SHP77 treated with DMSO at 0.1 percent for 48 hours (cell line): ENCODE measurements around the gene SRGAP2C.
"Not testable (repeated sequence)": the region's sequence is repeated elsewhere in the genome, so short reads cannot be mapped to it uniquely, and the experiment has no call there.

ENCODE experiments used
- DNase-seq: peaks from one replicate; lab custom pipeline; 2025; lab: John Stamatoyannopoulos, UW

The SRGAP2C gene

GRCh38 chr1:121339611-121340010 is 154.8 kb downstream of the SRGAP2C start:
- not testable (repeated sequence) for DNase-seq

GRCh38 chr1:121343311-121343906 is 158.6 kb downstream of the SRGAP2C start:
- not testable (repeated sequence) for DNase-seq

GRCh38 chr1:121344355-121344754 is 159.6 kb downstream of the SRGAP2C start:
- not testable (repeated sequence) for DNase-seq

- DNase-seq: not testable (repeated sequence)
These were observed 161.9 kb downstream of the SRGAP2C start for GRCh38 chr1:121346654-121347053.

GRCh38 chr1:121347476-121347875 is 162.7 kb downstream of the SRGAP2C start:
- DNase-seq: not testable (repeated sequence)

GRCh38 chr1:121348115-121348514 is 163.3 kb downstream of the SRGAP2C start:
- not testable (repeated sequence) for DNase-seq

GRCh38 chr1:121349332-121349967 is 164.7 kb downstream of the SRGAP2C start:
- DNase-seq: not testable (repeated sequence)

GRCh38 chr1:121355711-121356420 is 171.1 kb downstream of the SRGAP2C start:
- not testable (repeated sequence) for DNase-seq

- not testable (repeated sequence) for DNase-seq
These were observed 172.0 kb downstream of the SRGAP2C start for GRCh38 chr1:121356819-121357218.

- DNase-seq: not testable (repeated sequence)
These were observed 175.8 kb downstream of the SRGAP2C start for GRCh38 chr1:121360531-121360930.

GRCh38 chr1:121361451-121362233 is 176.9 kb downstream of the SRGAP2C start:
- not testable (repeated sequence) for DNase-seq

GRCh38 chr1:121362234-121362883 is 177.6 kb downstream of the SRGAP2C start:
- DNase-seq: not testable (repeated sequence)

- DNase-seq: not testable (repeated sequence)
These were observed 180.5 kb downstream of the SRGAP2C start for GRCh38 chr1:121365316-121365715.

- DNase-seq: not testable (repeated sequence)
These were observed 180.9 kb downstream of the SRGAP2C start for GRCh38 chr1:121365723-121366122.

GRCh38 chr1:121366171-121366570 is 181.4 kb downstream of the SRGAP2C start:
- not testable (repeated sequence) for DNase-seq

GRCh38 chr1:121368910-121369309 is 184.1 kb downstream of the SRGAP2C start:
- not testable (repeated sequence) for DNase-seq

- DNase-seq: not testable (repeated sequence)
These were observed 185.2 kb downstream of the SRGAP2C start for GRCh38 chr1:121369959-121370358.

GRCh38 chr1:121374851-121375367 is 190.1 kb downstream of the SRGAP2C start:
- not testable (repeated sequence) for DNase-seq

- not testable (repeated sequence) for DNase-seq
These were observed 192.2 kb downstream of the SRGAP2C start for GRCh38 chr1:121376986-121377385.

- DNase-seq: not testable (repeated sequence)
These were observed 194.0 kb downstream of the SRGAP2C start for GRCh38 chr1:121378757-121379156.

GRCh38 chr1:121384754-121385153 is 200.0 kb downstream of the SRGAP2C start:
- DNase-seq: not testable (repeated sequence)
